A549 (cell line): ENCODE data around the gene MTRF1L. TPM values are rescaled to one million over a fixed set of nuclear protein-coding genes. Genes with fewer than 3 reads are reported as not detected.

Experiments
- ATAC-seq, 2 experiments: fragments of 200-7000 bp in 1 of 2; fragments of >200 bp in 1 of 2; cut with Nextera tagmentation in 1 of 2; cut with Tn5 transposase in 1 of 2; 3 replicates each; pipeline versions ENCODE4 v1.8.0 to v1.9.1; 2018 to 2020; ENCODE audit warnings: mild to moderate bottlenecking in 1 of 2, moderate library complexity in 1 of 2
- CTCF ChIA-PET: fragments of 300-600 bp; sonication (Branson Sonifier 250); formaldehyde crosslinking; extraction: SDS; loops from one replicate; lab custom pipeline; 2021; ENCODE audit warnings: antibody characterized with exemption, inconsistent platforms; lab: Yijun Ruan, JAX
- POLR2A ChIA-PET: fragments of 350-600 bp; formaldehyde crosslinking; extraction: SDS; loops from one replicate; lab custom pipeline; 2021; ENCODE audit warnings: antibody characterized with exemption, inconsistent platforms; lab: Yijun Ruan, JAX
- DNase-seq, 2 experiments: peaks; one replicate each; pipeline versions ENCODE4 v3.0.0 to v3.0.0-alpha.2; 2011 to 2016; ENCODE audit warnings: low read depth in 1 of 2, low spot score in 1 of 2
- FAIRE-seq: peaks from 2 replicates; lab custom pipeline; 2011; peaks lifted over from hg19 to GRCh38; lab: Jason Lieb, UNC
- H3K27ac ChIP-seq, 2 experiments: fragments of >200 bp; sonication (Bioruptor Twin); formaldehyde crosslinking; 3 replicates each; pipeline ENCODE4 v1.5.1; 2016 to 2017
- H3K4me1 ChIP-seq: fragments of >200 bp; sonication (Bioruptor Twin); formaldehyde crosslinking; 3 replicates; pipeline ENCODE4 v1.6.1; 2016
- H3K4me2 ChIP-seq: fragments of >200 bp; sonication (Bioruptor Twin); formaldehyde crosslinking; 3 replicates; pipeline ENCODE4 v1.6.1; 2016
- H3K4me3 ChIP-seq: fragments of >200 bp; sonication (Bioruptor Twin); formaldehyde crosslinking; 3 replicates; pipeline ENCODE4 v1.5.1; 2016
- H3K9me3 ChIP-seq: fragments of >200 bp; sonication (Bioruptor Twin); formaldehyde crosslinking; 3 replicates; pipeline ENCODE4 v1.6.1; 2016
- ATOH8 ChIP-seq: fragments of 250-450 bp; sonication (Bioruptor Pico); IDR thresholded peaks from 2 replicates; pipeline ENCODE4 v1.5.0; 2020; ENCODE audit warnings: low read depth, mild to moderate bottlenecking, moderate library complexity
- BHLHE40 ChIP-seq: IDR thresholded peaks from 2 replicates; pipeline ENCODE4 v1.6.1; 2012; ENCODE audit warnings: low read depth, low read length, inconsistent platforms
- CBX8 ChIP-seq: fragments of 200-600 bp; sonication (generic); IDR thresholded peaks from 2 replicates; pipeline ENCODE4 v1.6.1; 2016
- FOSB ChIP-seq: fragments of 250-450 bp; sonication (Bioruptor Pico); IDR thresholded peaks from 2 replicates; pipeline ENCODE4 v1.5.0; 2020; ENCODE audit warnings: mild to moderate bottlenecking, moderate library complexity
- FOSL2 ChIP-seq, 2 experiments: fragments of 450-650 bp in 1 of 2; fragments of >200 bp in 1 of 2; sonication (Bioruptor Twin) in 1 of 2; formaldehyde crosslinking; IDR thresholded peaks; 2 replicates each; pipeline versions ENCODE4 v1.5.0 to v1.6.1; 2016 to 2020; ENCODE audit warnings: mild to moderate bottlenecking in 1 of 2, moderate library complexity in 1 of 2
- GATA3 ChIP-seq: IDR thresholded peaks from 2 replicates; pipeline ENCODE4 v1.6.1; 2012; ENCODE audit warnings: borderline replicate concordance
- HDAC2 ChIP-seq: fragments of 200-600 bp; sonication (generic); IDR thresholded peaks from 2 replicates; pipeline ENCODE4 v1.6.1; 2016
- HES2 ChIP-seq: fragments of >200 bp; sonication (Bioruptor Twin); formaldehyde crosslinking; IDR thresholded peaks from 2 replicates; pipeline ENCODE4 v1.6.1; 2016
- HEYL ChIP-seq: fragments of 250-450 bp; sonication (Bioruptor Pico); IDR thresholded peaks from 2 replicates; pipeline ENCODE4 v1.8.0; 2021; ENCODE audit warnings: mild to moderate bottlenecking, moderate library complexity
- HMGXB4 ChIP-seq: fragments of 250-450 bp; sonication (Bioruptor Pico); IDR thresholded peaks from 2 replicates; pipeline ENCODE4 v1.5.0; 2021; ENCODE audit warnings: mild to moderate bottlenecking, moderate library complexity, borderline replicate concordance
- HOXA7 ChIP-seq: fragments of 250-450 bp; sonication (Bioruptor Pico); IDR thresholded peaks from 2 replicates; pipeline ENCODE4 v1.5.0; 2020; ENCODE audit warnings: mild to moderate bottlenecking, moderate library complexity
- HOXB5 ChIP-seq: fragments of 250-450 bp; sonication (Bioruptor Pico); IDR thresholded peaks from 2 replicates; pipeline ENCODE4 v1.5.0; 2020; ENCODE audit warnings: mild to moderate bottlenecking, moderate library complexity
- JUN ChIP-seq, 2 experiments: fragments of >200 bp; sonication (Bioruptor Twin); formaldehyde crosslinking; IDR thresholded peaks; 2 replicates in 1 of 2; 3 replicates in 1 of 2; pipeline ENCODE4 v1.6.1; 2016 to 2017
- KDM1A ChIP-seq: fragments of 200-600 bp; sonication (generic); IDR thresholded peaks from 2 replicates; pipeline ENCODE4 v1.6.1; 2016; ENCODE audit warnings: low read depth, mild to moderate bottlenecking
- KDM5A ChIP-seq: fragments of 200-600 bp; sonication (generic); IDR thresholded peaks from 2 replicates; pipeline ENCODE4 v1.6.1; 2016; ENCODE audit warnings: antibody characterized with exemption, mild to moderate bottlenecking
- MAFK ChIP-seq: fragments of 450-650 bp; IDR thresholded peaks from 2 replicates; pipeline ENCODE4 v1.6.1; 2014; ENCODE audit not compliant: partially characterized antibody
- MAX ChIP-seq: IDR thresholded peaks from 2 replicates; pipeline ENCODE4 v1.6.1; 2012
- MYC ChIP-seq: IDR thresholded peaks from 2 replicates; pipeline ENCODE4 v1.6.1; 2012; ENCODE audit warnings: mild to moderate bottlenecking, inconsistent platforms, low read length, improper control_type of control experiment, borderline replicate concordance
- NR3C1 ChIP-seq: fragments of >200 bp; sonication (Bioruptor Twin); formaldehyde crosslinking; IDR thresholded peaks from 3 replicates; pipeline ENCODE4 v1.6.1; 2017
- PHF8 ChIP-seq: fragments of 200-600 bp; sonication (generic); IDR thresholded peaks from 2 replicates; pipeline ENCODE4 v1.6.1; 2016; ENCODE audit warnings: low read depth, mild to moderate bottlenecking, antibody characterized with exemption, moderate library complexity, borderline replicate concordance
- POLR2A ChIP-seq: IDR thresholded peaks from 2 replicates; pipeline ENCODE4 v1.6.1; 2012; ENCODE audit warnings: mild to moderate bottlenecking, low read length
- RAD21 ChIP-seq, 2 experiments: fragments of >200 bp in 1 of 2; sonication (Bioruptor Twin) in 1 of 2; formaldehyde crosslinking in 1 of 2; IDR thresholded peaks in 1 of 2; conservative IDR thresholded peaks in 1 of 2; 2 replicates in 1 of 2; 3 replicates in 1 of 2; pipeline ENCODE4 v1.6.1; 2012 to 2018; ENCODE audit warnings: inconsistent platforms in 1 of 2
- RARB ChIP-seq: fragments of 250-450 bp; sonication (Bioruptor Pico); IDR thresholded peaks from 2 replicates; pipeline ENCODE4 v1.8.0; 2021; ENCODE audit warnings: mild to moderate bottlenecking, moderate library complexity
- RFX5 ChIP-seq: fragments of 450-650 bp; IDR thresholded peaks from 2 replicates; pipeline ENCODE4 v1.7.1; 2014; ENCODE audit warnings: antibody characterized with exemption, mild to moderate bottlenecking, moderate library complexity
- SMC3 ChIP-seq: fragments of >200 bp; sonication (Bioruptor Twin); formaldehyde crosslinking; IDR thresholded peaks from 3 replicates; pipeline ENCODE4 v1.6.1; 2018; ENCODE audit warnings: inconsistent platforms
- TFCP2L1 ChIP-seq: fragments of 250-450 bp; sonication (Bioruptor Pico); IDR thresholded peaks from 2 replicates; pipeline ENCODE4 v1.5.0; 2021; ENCODE audit warnings: mild to moderate bottlenecking
- ZFP36 ChIP-seq: fragments of 450-650 bp; IDR thresholded peaks from 2 replicates; pipeline ENCODE4 v1.6.1; 2014; ENCODE audit warnings: borderline replicate concordance; ENCODE audit not compliant: partially characterized antibody
- ZNF302 ChIP-seq: fragments of 250-450 bp; sonication (Bioruptor Pico); IDR thresholded peaks from 2 replicates; pipeline ENCODE4 v1.9.0; 2021; ENCODE audit warnings: inconsistent platforms, mild to moderate bottlenecking, moderate library complexity
- WGBS: methylation state at CpG from one replicate; pipeline ENCODE4 v1.1.6; 2017; ENCODE audit errors: missing lambda C conversion rate; 5-methylcytosine and 5-hydroxymethylcytosine counted together
- polyA plus RNA-seq, 4 experiments: library from polyadenylated mRNA; depleted of rRNA in 3 of 4; stranded (reverse); fragments of >200 nt; fragmentation: RNase III in 1 of 4; extraction: RNeasy Plus Mini Kit Qiagen cat#74134 plus additional on column Dnase treatment in 1 of 4; gene quantifications; 2 replicates in 3 of 4; 3 replicates in 1 of 4; pipeline ENCODE4 v1.2.3, GENCODE V29; 2011 to 2017
- TF ChIP-seq, protein P1 (sequence below): IDR thresholded peaks from 2 replicates; pipeline ENCODE4 v1.6.1; 2012; ENCODE audit warnings: low read depth, borderline replicate concordance

MTRF1L gene
- polyA plus RNA-seq, 2 of the 4 experiments (the other 2 are of a cell fraction) = 14.3 to 22.6 TPM

GRCh38 chr6:153015094-153015640, 12.7 kb upstream of the MTRF1L start (continued):
- TF ChIP-seq JUN (IDR thresholded peaks at IDR 0.05) (no peak), ZFP36 (no peak), SMC3 (no peak)

- ATAC-seq (no peak), DNase-seq (no peak), FAIRE-seq (no peak)
- 97% methylated on average over 2 of the region's 2 CpGs for WGBS
- POLR2A ChIA-PET = no interaction called here
- no peak overlapping the region for H3K27ac ChIP-seq
- H3K4me3 ChIP-seq = no peak overlapping the region
- H3K9me3 ChIP-seq = no peaks in the 10 kb centered on the region
- H3K4me1 ChIP-seq = no peaks in the 10 kb centered on the region
- CTCF ChIA-PET = interaction anchor here (1.0 to 1.8 kb wide), 2 partner anchors 11 to 299 kb away, joined by 3 to 6 read pairs; no protein-coding TSS in a partner anchor
- no peak overlapping the region for H3K4me2 ChIP-seq
- TF ChIP-seq CBX8 (no peak), HDAC2 (no peak), ZFP36 (no peak), JUN (IDR thresholded peaks at IDR 0.05) (no peak), HES2 (no peak), KDM1A (no peak), TFCP2L1 (CRISPR knock-in tag) (no peak), RARB (CRISPR knock-in tag) (no peak), RFX5 (no peak), BHLHE40 (no peak), FOSL2 (IDR thresholded peaks at IDR 0.05) (no peak), FOSL2 (CRISPR knock-in tag; IDR thresholded peaks at IDR 0.05) (no peak), SMC3 (no peak), KDM5A (no peak), MYC (no peak), FOSB (no peak), HEYL (no peak), ATOH8 (CRISPR knock-in tag) (no peak), HOXA7 (no peak), POLR2A (no peak)
- TF ChIP-seq, protein P1, sequence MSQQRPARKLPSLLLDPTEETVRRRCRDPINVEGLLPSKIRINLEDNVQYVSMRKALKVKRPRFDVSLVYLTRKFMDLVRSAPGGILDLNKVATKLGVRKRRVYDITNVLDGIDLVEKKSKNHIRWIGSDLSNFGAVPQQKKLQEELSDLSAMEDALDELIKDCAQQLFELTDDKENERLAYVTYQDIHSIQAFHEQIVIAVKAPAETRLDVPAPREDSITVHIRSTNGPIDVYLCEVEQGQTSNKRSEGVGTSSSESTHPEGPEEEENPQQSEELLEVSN = no peak
Observed at GRCh38 chr6:153013438-153013837, 10.9 kb upstream of the MTRF1L start.

DNA sequence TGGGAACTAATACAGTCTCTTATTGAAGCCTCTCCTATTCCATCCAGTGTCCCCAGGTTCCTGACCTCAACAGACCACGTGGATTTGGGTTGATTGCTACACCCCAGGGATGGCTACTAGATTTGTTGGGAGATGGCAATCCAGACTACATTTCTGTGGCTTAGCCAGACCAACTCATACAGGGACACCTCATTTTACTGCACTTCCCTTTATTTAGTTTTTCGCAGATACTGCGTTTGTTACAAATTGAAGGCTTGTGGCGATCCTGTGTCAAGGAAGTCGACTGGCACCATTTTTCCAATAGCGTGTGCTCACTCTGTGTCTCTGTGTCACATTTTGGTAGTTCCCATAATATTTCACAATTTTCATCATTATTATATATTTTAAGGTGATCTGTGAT, 10.3 kb upstream of the MTRF1L start:
- Histone ChIP-seq H3K4me2 (no peak overlapping the region), H3K9me3 (no peaks in the 10 kb centered on the region), H3K4me3 (no peak overlapping the region), H3K27ac (no peak overlapping the region), H3K4me1 (no peaks in the 10 kb centered on the region)
- WGBS = 91% methylated on average over 6 of the region's 6 CpGs
- ChIA-PET CTCF (interaction anchor here (1.8 kb wide), 1 partner anchor 12 kb away, joined by 6 read pairs; no protein-coding TSS in a partner anchor), POLR2A (no interaction called here)
- TF ChIP-seq MAX = no peak
- TF ChIP-seq RAD21 (conservative IDR thresholded peaks at IDR 0.05 in 1 of 2, IDR thresholded peaks at IDR 0.05 in 1 of 2) = no peak
- TF ChIP-seq HOXB5 = no peak
- no peak for TF ChIP-seq HOXA7
- TF ChIP-seq HDAC2 = no peak
- no peak for TF ChIP-seq HMGXB4 (CRISPR knock-in tag)
- no peak for TF ChIP-seq GATA3
- no peak for TF ChIP-seq NR3C1
- no peak for TF ChIP-seq PHF8
- no peak for TF ChIP-seq ZNF302 (CRISPR knock-in tag)
- TF ChIP-seq, protein P1 = no peak
- TF ChIP-seq ZFP36 = no peak
- no peak for TF ChIP-seq RFX5
- no peak for TF ChIP-seq HES2
- no peak for TF ChIP-seq MYC
- no peak for TF ChIP-seq HEYL
- no peak for TF ChIP-seq MAFK
- ATAC-seq (no peak), DNase-seq (no peak), FAIRE-seq (no peak)
